Lower lobe of right lung (tissue), 2 donors: ENCODE results near the gene RIOX2. TPM values are rescaled to one million over a fixed set of nuclear protein-coding genes. Genes with fewer than 3 reads are reported as not detected.
"Not testable (repeated sequence)": the region's sequence is repeated elsewhere in the genome, so short reads cannot be mapped to it uniquely, and the experiment has no call there.

Experiments
- ATAC-seq, 2 donors: fragments of 200-7000 bp; cut with Tn5 transposase; one replicate each; pipeline ENCODE4 v1.9.1; 2020 to 2022; ENCODE audit warnings: mild to moderate bottlenecking in 2 of 2, moderate library complexity in 2 of 2
- DNase-seq: peaks from one replicate; pipeline ENCODE4 v3.0.0-alpha.2; 2020
- H3K27ac ChIP-seq: fragments of 200-600 bp; one replicate; pipeline ENCODE4 v1.8.0; 2022
- H3K27me3 ChIP-seq: fragments of 200-600 bp; one replicate; pipeline ENCODE4 v1.8.0; 2022; ENCODE audit warnings: low read depth
- H3K36me3 ChIP-seq: fragments of 200-600 bp; one replicate; pipeline ENCODE4 v1.8.0; 2022; ENCODE audit warnings: mild to moderate bottlenecking
- H3K4me1 ChIP-seq: fragments of 200-600 bp; one replicate; pipeline ENCODE4 v1.8.0; 2022
- H3K4me3 ChIP-seq: fragments of 200-600 bp; one replicate; pipeline ENCODE4 v1.8.0; 2022; ENCODE audit warnings: mild to moderate bottlenecking
- H3K9me3 ChIP-seq: fragments of 200-600 bp; one replicate; pipeline ENCODE4 v1.8.0; 2022
- CTCF ChIP-seq: fragments of 200-600 bp; IDR thresholded peaks from one replicate; pipeline ENCODE4 v1.8.0; 2022; ENCODE audit warnings: antibody characterized with exemption, mild to moderate bottlenecking
- intact Hi-C: fragments of 100-400 bp; cut with DNase I; formaldehyde crosslinking; loops from one replicate; pipeline ENCODE4 v1.11.0; 2022
- total RNA-seq: library from RNA; stranded (reverse); fragmentation: NEBNext Ultra II Directional; extraction: Animal tissue kit (Norgen Biotek cat#: 25700); gene quantifications from one replicate; pipeline ENCODE4 v1.2.1, GENCODE V29; 2021
- donor health status: DM: no; HTN: yes; CAD: no; lungs with severe emphysema.

RIOX2 gene
- total RNA-seq, 1 donor from 2014 or later, result 20.5 TPM

DNA sequence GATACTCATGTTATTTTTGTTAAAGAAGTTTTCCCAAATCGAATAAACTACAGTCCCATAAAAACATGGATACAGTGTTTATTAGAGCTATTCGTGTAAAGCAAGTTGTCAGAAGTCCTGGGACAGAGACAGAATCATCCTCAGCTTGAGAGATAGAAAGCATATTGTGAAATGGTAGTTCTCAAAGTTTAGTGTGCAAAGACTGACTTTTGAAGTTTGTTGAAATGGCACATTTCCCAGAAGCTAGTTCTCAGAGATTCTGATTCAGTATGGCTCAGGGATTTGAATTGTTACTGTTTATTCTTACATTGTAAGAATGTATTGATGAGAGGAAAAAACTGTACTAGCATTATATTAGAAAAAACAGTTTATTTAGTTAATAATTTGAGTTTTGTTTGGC lies 40.7 kb upstream of the RIOX2 start:
- H3K27me3 ChIP-seq, result no peaks in the 10 kb centered on the region
- H3K36me3 ChIP-seq, result no peaks in the 10 kb centered on the region
- no peak for TF ChIP-seq CTCF
- no peak overlapping the region for H3K27ac ChIP-seq
- H3K9me3 ChIP-seq, result no peaks in the 10 kb centered on the region
- no peak for DNase-seq
- H3K4me3 ChIP-seq, result no peak overlapping the region
- peaks cover 13% of the 10 kb centered on the region for H3K4me1 ChIP-seq
- intact Hi-C loops, result no loop called here
- ATAC-seq, result no peak

GRCh38 chr3:98010883-98011449 lies 38.7 kb upstream of the RIOX2 start:
- ATAC-seq, H3K27me3 ChIP-seq, DNase-seq, intact Hi-C loops, H3K27ac ChIP-seq, H3K4me3 ChIP-seq, H3K36me3 ChIP-seq, H3K9me3 ChIP-seq: not testable (repeated sequence)
- H3K4me1 ChIP-seq, result peaks cover 13% of the 10 kb centered on the region

- H3K4me3 ChIP-seq, result no peak overlapping the region
- DNase-seq, result no peak
- intact Hi-C loops, result no loop called here
- no peaks in the 10 kb centered on the region for H3K36me3 ChIP-seq
- no peak overlapping the region for H3K27ac ChIP-seq
- peaks cover 13% of the 10 kb centered on the region for H3K4me1 ChIP-seq
- no peak for TF ChIP-seq CTCF
- ATAC-seq, result no peak
- H3K9me3 ChIP-seq, result no peaks in the 10 kb centered on the region
- no peaks in the 10 kb centered on the region for H3K27me3 ChIP-seq
Measured at GRCh38 chr3:98010194-98010882, 38.1 kb upstream of the RIOX2 start.

DNA sequence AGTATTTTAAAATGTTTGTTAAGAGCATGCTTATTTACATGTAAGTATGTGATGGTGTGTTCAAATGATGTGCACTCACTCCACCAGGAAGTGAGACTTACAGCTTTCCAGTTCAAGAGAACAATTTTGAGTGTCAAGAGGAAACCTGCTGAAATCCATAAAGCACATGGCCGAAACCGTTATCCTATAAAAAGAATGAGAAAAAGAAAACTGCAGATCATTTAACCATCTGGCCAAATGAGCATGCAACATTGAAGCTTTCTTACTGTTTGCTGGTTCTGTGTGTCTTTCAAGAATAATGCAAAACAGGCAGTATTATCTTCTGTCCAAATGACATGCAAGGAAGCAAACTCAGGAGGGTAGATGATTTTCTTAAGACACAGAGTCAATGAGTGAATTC lies 36.6 kb upstream of the RIOX2 start:
- TF ChIP-seq CTCF, result no peak
- DNase-seq (no peak), ATAC-seq (no peak)
- H3K27ac ChIP-seq, result no peak overlapping the region
- H3K36me3 ChIP-seq, result no peaks in the 10 kb centered on the region
- no peaks in the 10 kb centered on the region for H3K9me3 ChIP-seq
- peaks cover 9% of the 10 kb centered on the region for H3K4me1 ChIP-seq
- intact Hi-C loops, result no loop called here
- no peak overlapping the region for H3K4me3 ChIP-seq
- no peaks in the 10 kb centered on the region for H3K27me3 ChIP-seq

DNA sequence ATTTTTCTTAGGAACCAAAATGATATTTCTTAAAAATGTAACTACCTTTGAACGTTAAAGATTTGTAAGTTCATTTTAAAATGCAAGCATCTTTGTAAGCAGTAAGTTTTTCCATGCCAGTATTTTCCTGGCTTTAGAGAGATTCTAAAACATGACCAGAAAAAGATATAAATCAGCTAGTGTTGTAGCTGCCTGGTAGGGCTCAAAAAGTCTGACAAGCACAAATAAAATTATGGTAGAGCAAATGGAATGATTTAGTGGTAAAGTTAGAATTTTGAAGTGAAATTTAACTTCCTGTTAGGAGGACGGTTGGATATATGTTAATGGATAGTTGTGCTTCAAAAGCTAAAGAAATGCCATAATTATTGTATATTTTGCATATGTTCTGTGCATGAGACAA lies 33.2 kb upstream of the RIOX2 start:
- Histone ChIP-seq H3K27me3 (no peaks in the 10 kb centered on the region), H3K27ac (no peak overlapping the region), H3K9me3 (no peaks in the 10 kb centered on the region), H3K4me1 (no peaks in the 10 kb centered on the region), H3K36me3 (no peaks in the 10 kb centered on the region), H3K4me3 (no peak overlapping the region)
- DNase-seq (no peak), ATAC-seq (no peak)
- TF ChIP-seq CTCF, result no peak
- intact Hi-C loops, result no loop called here

- Histone ChIP-seq H3K36me3 (no peaks in the 10 kb centered on the region), H3K4me1 (no peaks in the 10 kb centered on the region), H3K9me3 (no peaks in the 10 kb centered on the region), H3K27me3 (no peaks in the 10 kb centered on the region), H3K27ac (no peak overlapping the region), H3K4me3 (no peak overlapping the region)
- DNase-seq (no peak), ATAC-seq (no peak)
- no peak for TF ChIP-seq CTCF
- intact Hi-C loops, result no loop called here
Measured at GRCh38 chr3:98004721-98005120, 32.5 kb upstream of the RIOX2 start.
